GM18499 (cell line): ENCODE data around the gene CDKN3.
"Not testable (repeated sequence)": the region's sequence is repeated elsewhere in the genome, so short reads cannot be mapped to it uniquely, and the experiment has no call there.

Source experiments
- ATAC-seq: cut with Tn5 transposase; IDR thresholded peaks from one replicate; pipeline ENCODE4 v1.9.1; 2021; ENCODE audit warnings: moderate number of reproducible peaks; ENCODE audit not compliant: insufficient read depth, unreplicated experiment

CDKN3 gene

GRCh38 chr14:54420478-54421142 lies 23.8 kb downstream of the CDKN3 start:
- ATAC-seq, result no peak

DNA sequence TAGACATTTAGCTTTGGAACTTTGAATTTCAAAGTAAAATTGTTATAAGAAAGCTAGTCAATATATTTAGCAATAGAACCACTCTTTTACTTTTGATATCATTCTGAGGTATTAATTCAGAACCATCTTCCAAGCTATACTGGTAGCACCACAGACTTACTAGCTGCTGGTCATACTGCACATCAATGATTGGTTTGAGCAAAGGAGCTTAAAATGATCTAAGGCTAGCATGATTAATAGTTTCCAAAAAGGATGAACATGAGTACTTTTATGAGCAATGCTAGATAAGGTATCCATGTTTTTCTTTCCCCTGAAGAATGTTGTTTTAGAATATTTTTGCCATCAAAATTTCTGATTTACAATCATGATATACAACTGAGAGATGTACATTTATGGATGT lies 27.2 kb downstream of the CDKN3 start:
- ATAC-seq, result no peak

DNA sequence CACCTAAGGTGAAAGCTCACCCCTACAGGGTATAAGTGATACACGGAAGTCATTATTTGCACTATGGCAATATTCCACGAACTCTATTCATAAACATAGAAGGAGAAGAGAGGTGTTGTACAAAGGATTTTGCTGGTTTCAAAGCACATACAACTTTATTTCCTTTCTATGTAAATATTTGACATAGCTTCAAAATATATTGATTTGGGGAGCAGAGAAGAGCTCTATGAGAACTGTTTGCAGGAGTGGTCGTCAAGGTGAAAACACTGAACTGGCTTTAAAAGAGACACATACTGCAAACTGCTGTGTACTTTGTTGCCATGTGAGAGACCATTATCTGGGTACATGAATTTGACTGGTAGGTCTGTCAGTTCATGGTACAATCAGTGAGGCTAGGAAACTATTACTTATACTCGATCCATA lies 27.7 kb downstream of the CDKN3 start:
- no peak for ATAC-seq

DNA sequence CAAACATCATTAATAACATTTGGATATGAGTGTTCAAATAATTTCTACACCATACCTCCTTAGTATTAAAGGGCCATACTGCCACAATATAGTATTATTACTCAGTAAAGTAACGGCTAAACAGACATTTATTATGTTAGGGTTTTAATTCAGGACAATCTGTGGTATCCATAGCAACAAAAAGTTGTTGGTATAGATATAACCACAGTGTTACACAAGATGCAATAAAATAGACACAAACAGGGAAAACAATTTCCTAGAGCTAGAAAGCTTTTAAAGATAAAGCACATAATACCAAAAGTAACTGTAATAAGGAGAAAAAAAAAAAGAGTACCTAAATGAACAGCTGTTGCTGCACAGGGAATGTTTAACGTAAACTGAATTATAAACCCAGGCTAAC lies 28.3 kb downstream of the CDKN3 start:
- no peak for ATAC-seq

DNA sequence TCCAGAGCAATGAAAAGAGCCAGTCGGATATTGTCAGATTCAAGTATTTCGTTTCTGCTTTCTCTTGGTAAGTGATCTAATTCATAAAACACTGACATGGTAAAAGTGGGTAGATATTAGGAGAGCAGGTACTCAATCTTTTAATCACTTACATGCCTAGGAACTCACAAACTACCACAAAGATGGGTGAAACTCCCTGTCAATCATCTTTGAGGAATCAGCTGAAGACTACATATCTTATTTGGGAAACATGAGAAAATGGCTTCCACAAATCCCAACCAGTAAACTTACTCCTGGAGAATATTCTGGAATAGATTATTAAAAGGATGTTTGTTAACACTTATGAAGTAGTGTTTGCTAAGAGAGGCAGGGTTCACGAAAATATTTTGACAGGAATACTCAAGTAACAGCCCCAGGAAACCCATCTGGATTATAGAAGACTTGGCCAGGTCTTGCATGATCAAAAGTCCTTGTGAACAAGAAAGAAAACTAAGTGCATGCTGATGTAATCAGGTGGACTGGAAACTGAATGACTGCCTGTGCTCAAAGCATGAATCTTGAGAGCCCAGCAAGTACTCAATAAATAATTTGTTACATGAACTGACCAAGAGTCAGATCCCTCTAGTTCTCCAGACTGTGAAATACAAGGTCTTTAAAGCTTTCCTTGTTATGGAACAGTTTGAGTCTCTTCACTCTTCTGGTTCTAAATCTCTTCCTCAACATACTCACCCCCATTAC lies 28.9 kb downstream of the CDKN3 start:
- no peak for ATAC-seq

GRCh38 chr14:54427871-54428270 lies 31.1 kb downstream of the CDKN3 start:
- ATAC-seq, result no peak

DNA sequence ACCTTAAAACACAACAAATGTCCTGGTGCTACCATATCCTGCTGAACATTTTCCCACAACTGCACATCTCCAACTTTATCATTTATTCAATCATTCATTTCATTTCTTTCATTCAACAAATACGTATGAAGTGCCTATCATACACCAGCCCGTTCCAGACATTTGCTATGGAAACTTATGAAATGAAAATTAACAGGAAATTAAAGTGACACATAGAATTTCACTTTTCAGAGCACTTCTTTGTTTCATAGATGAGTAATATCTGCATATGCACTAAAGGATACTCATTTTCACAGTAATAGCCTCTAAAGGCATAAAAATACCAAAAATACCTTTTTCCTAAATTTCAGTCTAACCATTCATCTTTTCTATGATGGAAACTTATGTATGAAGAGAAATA lies 31.7 kb downstream of the CDKN3 start:
- no peak for ATAC-seq

DNA sequence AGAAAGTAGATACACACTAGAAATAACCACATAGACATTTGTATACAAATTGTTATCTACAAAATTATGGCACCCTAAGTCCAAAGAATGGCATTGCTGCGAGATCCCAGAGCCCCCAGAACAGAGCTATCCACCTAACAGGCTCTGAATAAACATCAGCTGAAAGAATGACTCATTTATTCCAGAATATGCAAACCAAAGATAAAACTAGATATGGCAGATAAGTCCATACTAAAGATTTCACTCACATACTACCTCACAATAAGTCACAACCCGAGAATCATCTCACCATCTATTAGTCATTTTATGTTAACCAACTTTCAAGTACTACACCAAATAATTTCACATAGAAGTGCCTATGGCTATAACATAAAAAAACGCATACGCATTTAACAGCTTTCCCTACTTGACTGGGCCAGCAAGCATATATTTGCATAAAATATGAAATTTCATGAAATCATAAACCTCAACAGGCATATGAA lies 38.7 kb downstream of the CDKN3 start:
- peak; percentile 62 for ATAC-seq

DNA sequence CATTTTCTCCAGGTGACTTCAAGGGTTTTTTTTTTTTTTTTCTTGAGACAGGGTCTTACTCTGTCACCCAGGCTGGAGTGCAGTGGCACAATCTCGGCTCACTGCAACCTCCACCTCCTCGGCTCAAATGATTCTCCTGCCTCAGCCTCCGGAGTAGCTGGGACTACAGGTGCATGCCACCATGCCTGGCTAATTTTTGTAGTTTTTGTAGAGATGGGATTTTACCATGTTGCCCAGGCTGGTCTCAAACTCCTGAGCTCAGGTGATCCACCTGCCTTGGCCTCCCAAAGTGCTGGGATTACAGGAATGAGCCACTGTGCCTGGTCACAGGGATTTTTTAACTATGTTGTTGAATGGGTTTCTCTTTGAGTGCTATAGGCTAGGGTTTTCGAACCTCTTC lies 41.1 kb downstream of the CDKN3 start:
- not testable (repeated sequence) for ATAC-seq

DNA sequence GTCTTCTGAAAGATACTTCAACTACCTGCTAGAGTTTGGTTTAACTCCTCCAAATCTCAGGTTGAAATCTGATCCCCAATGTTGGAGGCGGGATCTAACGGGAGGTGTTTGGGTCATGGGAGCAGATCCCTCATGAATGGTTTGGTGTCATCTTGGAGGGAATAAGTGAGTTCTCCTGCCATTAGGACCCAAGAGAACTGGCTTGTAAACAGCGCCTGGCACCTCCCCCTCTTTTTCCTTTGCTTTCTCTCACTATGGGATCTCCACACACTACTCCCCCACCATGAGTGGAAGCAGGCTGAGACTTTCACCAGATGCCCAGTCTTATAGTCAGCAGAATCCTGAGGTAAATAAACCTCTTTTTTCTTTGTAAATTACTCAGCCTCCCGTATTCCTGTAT lies 41.9 kb downstream of the CDKN3 start:
- no peak for ATAC-seq

DNA sequence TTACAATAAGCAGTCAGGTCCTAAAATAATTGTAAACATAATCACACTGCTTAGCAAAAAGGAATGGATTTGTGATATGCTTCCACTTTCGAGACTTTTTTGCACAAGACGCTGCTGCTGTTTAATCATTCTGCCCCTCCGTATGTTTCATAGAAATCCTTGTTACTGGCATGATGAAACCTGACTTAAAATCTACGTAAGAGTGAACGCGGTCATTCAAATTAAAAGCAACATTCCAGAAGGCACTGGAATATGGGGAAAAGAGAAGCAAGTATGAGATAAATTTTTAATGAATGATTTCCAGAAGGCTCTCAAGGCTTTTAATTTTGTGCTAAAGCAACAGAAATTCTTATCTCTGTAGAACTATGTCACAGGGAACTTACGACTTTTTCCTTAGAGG lies 43.2 kb downstream of the CDKN3 start:
- ATAC-seq, result no peak

DNA sequence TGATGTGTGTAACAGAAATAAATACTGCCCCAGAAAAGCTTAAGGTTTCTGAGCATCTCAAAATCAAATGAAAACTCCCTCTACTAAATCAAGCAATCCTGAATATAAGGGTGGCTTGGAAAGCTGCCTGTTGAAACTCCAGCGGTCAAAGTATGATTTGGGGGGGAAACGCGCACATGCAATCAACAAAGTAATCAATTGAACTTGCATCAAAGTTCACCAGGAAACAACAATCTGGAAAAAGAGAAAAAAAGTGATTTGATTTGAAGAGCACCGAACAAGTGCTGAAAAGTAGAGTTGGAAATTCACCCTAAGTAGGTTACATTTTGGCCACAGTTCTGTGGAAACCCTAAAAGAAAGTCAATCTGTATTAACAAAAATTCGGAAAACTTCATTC lies 43.7 kb downstream of the CDKN3 start:
- no peak for ATAC-seq

DNA sequence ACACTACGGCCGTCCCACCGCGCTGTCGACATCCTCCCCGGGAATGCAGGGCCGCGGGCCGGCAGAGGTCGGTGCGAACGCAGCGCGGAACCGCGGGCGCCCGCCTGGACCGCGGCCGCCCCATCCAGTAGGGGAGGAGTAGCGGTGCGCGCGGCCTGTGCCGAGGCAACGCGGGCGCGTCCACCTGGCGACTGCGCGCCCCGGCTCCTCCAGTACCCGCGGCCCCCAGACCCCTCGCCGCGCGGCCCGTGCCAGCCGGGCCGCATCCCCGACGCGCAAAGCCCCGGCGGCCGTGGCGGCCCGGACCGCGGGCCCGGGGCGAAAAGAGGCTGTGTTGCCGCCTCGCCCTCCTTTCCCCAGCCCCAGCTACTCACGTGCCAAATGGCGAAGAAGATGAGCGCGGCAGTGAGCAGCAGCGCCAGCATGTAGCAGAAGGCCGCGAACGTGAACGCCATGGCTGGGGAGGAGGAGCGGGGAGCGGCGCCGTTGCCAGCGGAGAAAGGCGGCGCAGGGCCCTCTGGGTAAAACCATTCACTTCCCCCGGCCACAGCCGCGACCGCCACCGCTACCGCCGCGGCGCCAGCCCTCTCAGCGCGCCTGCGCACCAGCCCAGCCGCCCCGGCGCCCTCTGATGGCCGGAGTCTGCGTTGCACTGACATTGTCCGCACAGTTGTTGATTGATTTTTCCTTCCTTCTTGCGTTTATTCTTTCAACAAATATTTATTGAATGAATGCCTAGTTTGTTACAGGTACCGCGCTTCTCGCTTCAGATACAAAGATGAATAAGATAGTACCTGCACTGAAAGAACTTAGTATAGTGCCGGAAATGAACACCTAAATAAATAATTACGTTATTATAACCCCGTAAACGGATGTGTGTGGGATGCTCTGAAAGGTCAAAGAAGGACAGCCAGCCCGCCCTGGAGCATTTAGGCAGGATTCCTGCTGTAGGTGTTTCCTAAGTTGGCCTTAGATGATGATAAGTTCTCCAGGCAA lies 44.4 kb downstream of the CDKN3 start, which contains the start of gene CNIH1:
TSS of gene CNIH1 (minus strand) at position 502 of the 996 bp plus-strand sequence. CDS start at position 455, 47 bp downstream.
- ATAC-seq, result peak; percentile 71

DNA sequence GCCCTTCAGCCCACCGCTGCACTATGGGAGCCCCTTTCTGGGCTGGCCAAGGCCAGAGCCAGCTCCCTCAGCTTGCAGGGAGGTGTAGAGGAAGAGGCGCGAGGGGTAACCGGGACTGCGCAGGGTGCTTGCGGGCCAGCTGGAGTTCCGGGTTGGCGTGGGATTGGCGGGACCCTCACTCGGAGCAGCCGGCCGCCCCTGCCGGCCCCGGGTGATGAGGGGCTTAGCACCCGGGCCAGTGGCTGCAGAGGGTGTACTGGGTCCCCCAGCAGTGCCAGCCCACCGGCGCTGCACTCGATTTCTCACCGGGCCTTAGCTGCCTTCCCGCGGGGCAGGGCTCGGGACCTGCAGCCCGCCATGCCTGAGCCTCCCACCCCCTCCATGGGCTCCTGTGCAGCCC lies 46.2 kb downstream of the CDKN3 start:
- not testable (repeated sequence) for ATAC-seq

DNA sequence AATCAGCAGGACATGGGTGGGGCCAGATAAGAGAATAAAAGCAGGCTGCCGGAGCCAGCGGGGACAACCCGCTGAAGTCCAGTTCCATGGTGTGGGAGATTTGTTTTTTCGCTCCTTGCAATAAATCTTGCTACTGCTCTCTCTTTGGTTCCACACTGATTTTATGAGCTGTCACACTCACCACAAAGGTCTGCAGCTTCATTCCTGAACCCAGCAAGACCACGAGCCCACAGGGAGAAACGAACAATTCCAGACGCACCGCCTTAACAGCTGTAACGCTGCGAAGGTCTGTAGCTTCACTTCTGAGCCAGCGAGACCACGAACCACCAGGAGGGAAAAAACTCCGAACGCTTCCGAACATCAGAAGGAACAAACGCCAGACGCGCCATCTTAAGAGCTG lies 47.2 kb downstream of the CDKN3 start:
- ATAC-seq, result no peak

GRCh38 chr14:54444681-54445080 lies 47.9 kb downstream of the CDKN3 start:
- ATAC-seq, result no peak

- no peak for ATAC-seq
These were observed 49.4 kb downstream of the CDKN3 start for GRCh38 chr14:54446161-54446693.

DNA sequence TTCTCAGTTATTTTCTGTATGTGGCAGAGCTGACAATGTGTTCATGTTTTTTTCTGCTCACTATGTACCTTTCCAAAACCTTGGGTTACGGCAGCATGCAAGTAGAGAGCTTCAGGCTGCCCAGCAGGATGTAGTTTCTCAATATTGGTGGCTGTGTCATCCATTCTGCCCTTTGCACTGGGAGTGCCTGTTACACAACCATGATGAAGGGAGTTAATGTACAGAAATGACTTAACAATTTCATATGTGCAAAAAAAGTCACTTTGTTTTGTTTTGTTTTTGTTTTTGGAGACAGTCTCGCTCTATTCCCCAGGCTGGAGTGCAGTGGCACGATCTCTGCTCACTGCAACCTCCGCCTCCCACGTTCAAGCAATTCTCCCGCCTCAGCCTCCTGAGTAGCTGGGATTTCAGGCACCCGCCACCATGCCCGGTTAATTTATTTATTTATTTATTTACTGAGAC lies 50.5 kb downstream of the CDKN3 start:
- no peak for ATAC-seq

- no peak for ATAC-seq
These were observed 53.7 kb downstream of the CDKN3 start for GRCh38 chr14:54450535-54450934.

DNA sequence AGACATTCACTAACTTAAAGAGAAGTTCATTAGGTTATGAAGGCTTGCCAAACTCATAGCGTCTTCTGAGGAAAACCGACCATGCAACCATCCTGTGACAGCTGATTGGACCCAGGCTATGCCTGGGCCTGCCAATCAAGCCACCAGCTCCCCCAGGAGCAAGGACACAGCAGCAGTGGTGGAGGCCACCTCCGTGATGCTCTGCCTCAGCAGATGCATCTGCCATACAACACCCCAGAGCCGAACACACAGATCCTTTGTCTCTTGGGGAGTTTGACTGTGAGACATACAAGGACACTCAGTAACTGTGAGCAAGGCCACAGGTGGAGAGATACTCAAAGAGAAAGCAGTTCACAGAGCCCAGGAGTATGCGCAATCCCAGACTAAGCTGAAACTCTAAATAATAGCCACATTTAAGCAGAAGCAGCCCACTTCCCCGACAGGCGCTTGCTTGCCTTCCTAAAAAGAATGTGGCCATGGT lies 54.4 kb downstream of the CDKN3 start:
- no peak for ATAC-seq
